CD8-positive, alpha-beta memory T cell (primary cell): ENCODE results near the gene TRMT1L. TPM values are rescaled to one million over a fixed set of nuclear protein-coding genes. Genes with fewer than 3 reads are reported as not detected.

Experiments
- CTCF ChIA-PET: fragments of 350-600 bp; sonication (Branson Sonifier 250); formaldehyde crosslinking; loops from one replicate; lab custom pipeline; 2021; ENCODE audit warnings: antibody characterized with exemption; lab: Charles Lee
- POLR2A ChIA-PET: fragments of 350-600 bp; sonication (Branson Sonifier 250); formaldehyde crosslinking; loops from one replicate; lab custom pipeline; 2021; ENCODE audit warnings: antibody characterized with exemption; lab: Charles Lee
- DNase-seq, 5 donors: peaks; one replicate each; pipeline versions ENCODE4 v3.0.0 to v3.0.0-alpha.2; 2020 to 2022; ENCODE audit warnings: mixed read lengths in 1 of 5
- H3K27ac ChIP-seq: one replicate; pipeline ENCODE4 v1.7.0; 2013; ENCODE audit warnings: low read depth, mild to moderate bottlenecking, low read length, moderate library complexity
- H3K27me3 ChIP-seq: 2 replicates; pipeline ENCODE4 v1.7.0; 2013; ENCODE audit warnings: low read length, mild to moderate bottlenecking; ENCODE audit not compliant: insufficient read depth, poor library complexity, severe bottlenecking
- H3K36me3 ChIP-seq: 2 replicates; pipeline ENCODE4 v1.7.0; 2013; ENCODE audit warnings: mild to moderate bottlenecking, low read length, moderate library complexity; ENCODE audit not compliant: insufficient read depth
- H3K4me1 ChIP-seq: 2 replicates; pipeline ENCODE4 v1.7.0; 2013; ENCODE audit warnings: mild to moderate bottlenecking, low read length, moderate library complexity; ENCODE audit not compliant: insufficient read depth
- H3K4me3 ChIP-seq: 2 replicates; pipeline ENCODE4 v1.7.0; 2013; ENCODE audit warnings: mild to moderate bottlenecking, low read length
- H3K9me3 ChIP-seq: 2 replicates; pipeline ENCODE4 v1.7.0; 2013; ENCODE audit warnings: mild to moderate bottlenecking, low read length
- H3K27ac Mint-ChIP-seq, 8 donors: one replicate each; pipeline ENCODE4 v1.8.0; 2020 to 2021; ENCODE audit warnings: mixed read lengths in 8 of 8, mild to moderate bottlenecking in 6 of 8, inconsistent platforms in 3 of 8, moderate library complexity in 3 of 8
- H3K27me3 Mint-ChIP-seq, 2 donors: one replicate each; pipeline ENCODE4 v1.8.0; 2020 to 2021; ENCODE audit warnings: mixed read lengths in 2 of 2, mild to moderate bottlenecking in 1 of 2, moderate library complexity in 1 of 2
- H3K36me3 Mint-ChIP-seq, 3 donors: one replicate each; pipeline ENCODE4 v1.8.0; 2020 to 2021; ENCODE audit warnings: mixed read lengths in 3 of 3, inconsistent platforms in 1 of 3, mild to moderate bottlenecking in 1 of 3
- H3K4me1 Mint-ChIP-seq, 3 donors: one replicate each; pipeline ENCODE4 v1.8.0; 2020 to 2021; ENCODE audit warnings: mixed read lengths in 3 of 3, inconsistent platforms in 1 of 3, mild to moderate bottlenecking in 1 of 3
- H3K4me3 Mint-ChIP-seq, 7 donors: one replicate each; pipeline ENCODE4 v1.8.0; 2020 to 2021; ENCODE audit warnings: mixed read lengths in 7 of 7, mild to moderate bottlenecking in 6 of 7, moderate library complexity in 4 of 7, inconsistent platforms in 2 of 7
- H3K9me3 Mint-ChIP-seq, 5 donors: one replicate each; pipeline ENCODE4 v1.8.0; 2020 to 2022; ENCODE audit warnings: mixed read lengths in 5 of 5, mild to moderate bottlenecking in 3 of 5, moderate library complexity in 2 of 5, inconsistent platforms in 1 of 5
- polyA plus RNA-seq: library from polyadenylated mRNA; unstranded; fragments of 300-500 nt; fragmentation: Illumina TruSeq; gene quantifications from one replicate; pipeline ENCODE4 v1.2.3, GENCODE V29; 2021
- total RNA-seq, 2 experiments: library from RNA; stranded (reverse); gene quantifications; one replicate each; pipeline ENCODE4 v1.2.3, GENCODE V29; 2021

TRMT1L gene
- total and polyA plus RNA-seq, 3 experiments from 2014 or later, result 15.3 to 25.5 (median 23.2) TPM

DNA sequence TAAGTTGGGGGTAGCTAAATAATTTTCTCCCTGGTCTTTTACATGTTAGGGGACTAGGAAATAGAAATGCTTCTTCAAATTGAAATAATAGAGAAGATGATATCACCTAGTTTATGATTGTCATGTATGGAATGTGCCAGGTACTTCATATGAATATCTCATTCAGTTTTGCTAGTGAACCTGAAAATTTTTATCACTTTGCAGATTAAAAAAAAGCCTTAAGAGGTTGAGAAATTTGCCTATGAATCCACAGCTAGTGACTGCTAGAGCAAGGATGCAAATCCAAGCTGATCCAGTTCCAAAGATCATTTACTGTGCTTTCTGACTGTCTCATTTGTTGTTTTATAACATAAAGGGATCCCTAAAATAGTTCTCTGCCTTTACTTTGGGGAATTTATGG, 86.7 kb downstream of the TRMT1L start:
- Histone ChIP-seq H3K4me3 (no peak overlapping the region), H3K36me3 (no peaks in the 10 kb centered on the region), H3K27me3 (no peaks in the 10 kb centered on the region), H3K27ac (no peak overlapping the region), H3K9me3 (no peaks in the 10 kb centered on the region), H3K4me1 (no peaks in the 10 kb centered on the region)
- peaks cover 15 to 19% (median 19%) of the 10 kb centered on the region in 3 donors for H3K36me3 Mint-ChIP-seq
- DNase-seq, result no peak
- no peak overlapping the region for H3K4me3 Mint-ChIP-seq
- H3K9me3 Mint-ChIP-seq, result no peaks in the 10 kb centered on the region
- POLR2A ChIA-PET, result no interaction called here
- CTCF ChIA-PET, result no interaction called here
- H3K27me3 Mint-ChIP-seq, result no peaks in the 10 kb centered on the region
- H3K4me1 Mint-ChIP-seq, result peaks cover 50 to 78% (median 71%) of the 10 kb centered on the region in 3 donors
- peak overlapping the region in 1 of 8 donors; percentile 13 for H3K27ac Mint-ChIP-seq

DNA sequence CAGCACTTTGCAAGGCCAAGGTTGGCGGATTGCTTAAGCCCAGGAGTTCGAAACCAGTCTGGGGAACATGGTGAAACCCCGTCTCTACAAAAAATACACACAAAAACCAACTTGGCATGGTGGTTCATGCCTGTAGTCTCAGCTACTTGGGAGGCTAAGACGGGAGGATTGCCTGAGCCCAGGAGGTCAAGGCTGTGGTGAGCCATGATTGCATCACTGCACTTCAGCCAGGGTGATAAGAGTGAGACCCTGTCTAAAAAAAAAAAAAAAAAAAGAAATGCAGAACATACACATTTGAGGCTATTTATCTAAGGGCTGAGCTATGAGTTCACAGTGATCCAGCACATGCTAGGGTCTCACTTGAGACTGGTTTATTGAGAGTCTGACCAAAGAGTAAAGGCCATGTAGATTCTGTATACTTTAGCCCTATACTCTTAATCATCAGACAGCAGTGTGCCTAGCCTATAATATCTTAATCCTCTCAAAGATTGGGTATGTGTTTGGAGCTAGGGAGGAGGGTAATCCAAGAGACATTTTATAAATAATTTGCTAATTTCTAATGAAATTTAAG, 87.5 kb downstream of the TRMT1L start:
- H3K36me3 ChIP-seq, result no peaks in the 10 kb centered on the region
- Mint-ChIP-seq H3K4me1 (peaks cover 53 to 80% (median 64%) of the 10 kb centered on the region in 3 donors), H3K27ac (peak overlapping the region in 1 of 8 donors; percentile 13), H3K27me3 (no peaks in the 10 kb centered on the region), H3K9me3 (no peaks in the 10 kb centered on the region), H3K36me3 (peaks cover 15 to 22% (median 19%) of the 10 kb centered on the region in 3 donors), H3K4me3 (no peak overlapping the region)
- no peak for DNase-seq
- H3K4me1 ChIP-seq, result no peaks in the 10 kb centered on the region
- H3K9me3 ChIP-seq, result no peaks in the 10 kb centered on the region
- POLR2A ChIA-PET, result no interaction called here
- no peaks in the 10 kb centered on the region for H3K27me3 ChIP-seq
- CTCF ChIA-PET, result no interaction called here
- no peak overlapping the region for H3K4me3 ChIP-seq
- H3K27ac ChIP-seq, result no peak overlapping the region

DNA sequence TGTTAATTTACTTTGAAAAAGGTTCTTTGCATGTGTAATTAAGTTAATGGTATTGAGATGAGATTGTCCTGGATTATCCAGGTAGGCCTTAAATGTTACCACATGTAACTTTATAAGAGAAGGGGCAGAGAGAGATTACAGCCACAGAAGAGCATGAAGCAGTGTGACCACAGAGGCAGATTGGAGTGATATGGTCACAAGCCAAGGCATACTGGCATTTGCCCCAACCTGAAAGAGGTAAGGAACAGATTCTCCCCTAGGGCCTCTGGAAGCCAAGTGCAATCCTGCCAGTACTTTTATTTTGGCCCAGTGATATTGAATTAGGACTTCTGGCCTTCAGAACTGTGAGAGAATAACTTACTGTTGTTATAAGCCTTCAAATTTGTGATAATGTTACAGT, 88.4 kb downstream of the TRMT1L start:
- Histone ChIP-seq H3K27ac (no peak overlapping the region), H3K4me3 (no peak overlapping the region), H3K36me3 (no peaks in the 10 kb centered on the region), H3K27me3 (no peaks in the 10 kb centered on the region), H3K4me1 (no peaks in the 10 kb centered on the region), H3K9me3 (no peaks in the 10 kb centered on the region)
- ChIA-PET POLR2A (no interaction called here), CTCF (no interaction called here)
- no peaks in the 10 kb centered on the region for H3K27me3 Mint-ChIP-seq
- peaks cover 59 to 82% (median 67%) of the 10 kb centered on the region in 3 donors for H3K4me1 Mint-ChIP-seq
- peak overlapping the region in 3 of 8 donors; percentile 6 to 24 (median 9) for H3K27ac Mint-ChIP-seq
- no peak overlapping the region for H3K4me3 Mint-ChIP-seq
- peaks cover 19 to 23% (median 19%) of the 10 kb centered on the region in 3 donors for H3K36me3 Mint-ChIP-seq
- DNase-seq, result no peak
- no peaks in the 10 kb centered on the region for H3K9me3 Mint-ChIP-seq

Other genes with a start within 250 kb of the TRMT1L start
- 10 to 100 TPM; 51.8 to 55.7 TPM for gene NIBAN1, start 182.4 kb downstream of the TRMT1L start, total RNA-seq
- gene NIBAN1, start 182.4 kb downstream of the TRMT1L start, polyA plus RNA-seq, result 40.0 TPM
- gene RNF2, start 111.4 kb downstream of the TRMT1L start, total RNA-seq, result 10 to 100 TPM; 30.5 to 32.2 TPM
- gene RNF2, start 111.4 kb downstream of the TRMT1L start, polyA plus RNA-seq, result 29.6 TPM
- 1 to 10 TPM; 2.3 to 2.7 TPM for gene SWT1, start 214 bp upstream of the TRMT1L start, total RNA-seq
- gene SWT1, start 214 bp upstream of the TRMT1L start, polyA plus RNA-seq, result 2.7 TPM
- gene IVNS1ABP, start 160.3 kb upstream of the TRMT1L start, total RNA-seq, result 100 to 1,000 TPM; 205 to 208 TPM
- gene IVNS1ABP, start 160.3 kb upstream of the TRMT1L start, polyA plus RNA-seq, result 51.7 TPM